Measurements from ENCODE around the gene SCGB3A1. TPM values are rescaled to one million over a fixed set of nuclear protein-coding genes. Genes with fewer than 3 reads are reported as not detected.

The SCGB3A1 gene
- total and polyA plus RNA-seq, 5 donors, result not detected

- H3K9me3 ChIP-seq (ENCODE audit: control insufficient read depth, low read length), result no peaks in the 10 kb centered on the region
- no peaks in the 10 kb centered on the region for H3K27me3 ChIP-seq (ENCODE audit: control insufficient read depth, insufficient read depth)
- no peak overlapping the region for H3K27ac ChIP-seq (ENCODE audit: low read length)
- ATAC-seq (no peak), DNase-seq (no peak)
- WGBS, result 73% methylated on average over 2 of the region's 2 CpGs
- intact Hi-C loops (cut with DNase I), result no loop called here
- no peak overlapping the region for H3K4me3 ChIP-seq (ENCODE audit: low read length)
- H3K4me1 ChIP-seq (ENCODE audit: control insufficient read depth, insufficient read depth, low read length), result no peaks in the 10 kb centered on the region
Observed at GRCh38 chr5:180575571-180575970, 15.7 kb downstream of the SCGB3A1 start.

GRCh38 chr5:180568914-180569313, 22.4 kb downstream of the SCGB3A1 start:
- H3K27ac ChIP-seq (ENCODE audit: low read length), result no peak overlapping the region
- H3K4me3 ChIP-seq (ENCODE audit: low read length), result no peak overlapping the region
- 78% methylated on average over 8 of the region's 8 CpGs for WGBS
- no peaks in the 10 kb centered on the region for H3K9me3 ChIP-seq (ENCODE audit: control insufficient read depth, low read length)
- no peaks in the 10 kb centered on the region for H3K27me3 ChIP-seq (ENCODE audit: control insufficient read depth, insufficient read depth)
- H3K4me1 ChIP-seq (ENCODE audit: control insufficient read depth, insufficient read depth, low read length), result no peaks in the 10 kb centered on the region
- intact Hi-C loops (cut with DNase I), result no loop called here
- ATAC-seq, result no peak
- no peak for DNase-seq

GRCh38 chr5:180563994-180564393, 27.3 kb downstream of the SCGB3A1 start:
- 85% methylated on average over 3 of the region's 3 CpGs for WGBS
- H3K27me3 ChIP-seq (ENCODE audit: control insufficient read depth, insufficient read depth), result no peaks in the 10 kb centered on the region
- H3K4me3 ChIP-seq (ENCODE audit: low read length), result no peak overlapping the region
- H3K27ac ChIP-seq (ENCODE audit: low read length), result no peak overlapping the region
- no peak for ATAC-seq
- H3K9me3 ChIP-seq (ENCODE audit: control insufficient read depth, low read length), result no peaks in the 10 kb centered on the region
- H3K4me1 ChIP-seq (ENCODE audit: control insufficient read depth, insufficient read depth, low read length), result no peaks in the 10 kb centered on the region
- no peak for DNase-seq
- intact Hi-C loops (cut with DNase I), result no loop called here

- no peak for ATAC-seq
- Histone ChIP-seq H3K4me3 (ENCODE audit: low read length) (no peak overlapping the region), H3K9me3 (ENCODE audit: control insufficient read depth, low read length) (no peaks in the 10 kb centered on the region), H3K4me1 (ENCODE audit: control insufficient read depth, insufficient read depth, low read length) (no peaks in the 10 kb centered on the region), H3K27ac (ENCODE audit: low read length) (no peak overlapping the region), H3K27me3 (ENCODE audit: control insufficient read depth, insufficient read depth) (no peaks in the 10 kb centered on the region)
- intact Hi-C loops (cut with DNase I), result no loop called here
- no peak for DNase-seq
- WGBS, result 92% methylated on average over 11 of the region's 11 CpGs
Observed at GRCh38 chr5:180558232-180558631, 33.1 kb downstream of the SCGB3A1 start.

- Histone ChIP-seq H3K4me1 (ENCODE audit: control insufficient read depth, insufficient read depth, low read length) (no peaks in the 10 kb centered on the region), H3K27me3 (ENCODE audit: control insufficient read depth, insufficient read depth) (no peaks in the 10 kb centered on the region), H3K27ac (ENCODE audit: low read length) (no peak overlapping the region), H3K4me3 (ENCODE audit: low read length) (no peak overlapping the region), H3K9me3 (ENCODE audit: control insufficient read depth, low read length) (no peaks in the 10 kb centered on the region)
- no peak for DNase-seq
- ATAC-seq, result no peak
- 97% methylated on average over 2 of the region's 2 CpGs for WGBS
- intact Hi-C loops (cut with DNase I), result no loop called here
Observed at GRCh38 chr5:180557217-180557809, 34.0 kb downstream of the SCGB3A1 start.

GRCh38 chr5:180555168-180555921, 36.0 kb downstream of the SCGB3A1 start:
- WGBS, result 90% methylated on average over 7 of the region's 7 CpGs
- DNase-seq (no peak), ATAC-seq (no peak)
- Histone ChIP-seq H3K27ac (ENCODE audit: low read length) (no peak overlapping the region), H3K9me3 (ENCODE audit: control insufficient read depth, low read length) (no peaks in the 10 kb centered on the region), H3K4me1 (ENCODE audit: control insufficient read depth, insufficient read depth, low read length) (no peaks in the 10 kb centered on the region), H3K4me3 (ENCODE audit: low read length) (no peak overlapping the region), H3K27me3 (ENCODE audit: control insufficient read depth, insufficient read depth) (no peaks in the 10 kb centered on the region)
- intact Hi-C loops (cut with DNase I), result no loop called here

- DNase-seq, result no peak
- no peak overlapping the region for H3K27ac ChIP-seq (ENCODE audit: low read length)
- 86% methylated on average over 3 of the region's 3 CpGs for WGBS
- H3K4me3 ChIP-seq (ENCODE audit: low read length), result no peak overlapping the region
- H3K9me3 ChIP-seq (ENCODE audit: control insufficient read depth, low read length), result no peaks in the 10 kb centered on the region
- intact Hi-C loops (cut with DNase I), result no loop called here
- ATAC-seq, result no peak
- no peaks in the 10 kb centered on the region for H3K27me3 ChIP-seq (ENCODE audit: control insufficient read depth, insufficient read depth)
- H3K4me1 ChIP-seq (ENCODE audit: control insufficient read depth, insufficient read depth, low read length), result no peaks in the 10 kb centered on the region
Observed at GRCh38 chr5:180553530-180553929, 37.8 kb downstream of the SCGB3A1 start.

GRCh38 chr5:180548563-180548962, 42.7 kb downstream of the SCGB3A1 start:
- H3K27me3 ChIP-seq (ENCODE audit: control insufficient read depth, insufficient read depth), result no peaks in the 10 kb centered on the region
- no peaks in the 10 kb centered on the region for H3K9me3 ChIP-seq (ENCODE audit: control insufficient read depth, low read length)
- peaks cover 3% of the 10 kb centered on the region for H3K4me1 ChIP-seq (ENCODE audit: control insufficient read depth, insufficient read depth, low read length)
- 52% methylated on average over 3 of the region's 3 CpGs for WGBS
- H3K4me3 ChIP-seq (ENCODE audit: low read length), result no peak overlapping the region
- intact Hi-C loops (cut with DNase I), result no loop called here
- ATAC-seq (no peak), DNase-seq (no peak)
- no peak overlapping the region for H3K27ac ChIP-seq (ENCODE audit: low read length)

GRCh38 chr5:180545248-180545647, 46.1 kb downstream of the SCGB3A1 start:
- H3K4me3 ChIP-seq (ENCODE audit: low read length), result no peak overlapping the region
- DNase-seq (no peak), ATAC-seq (no peak)
- H3K27me3 ChIP-seq (ENCODE audit: control insufficient read depth, insufficient read depth), result no peaks in the 10 kb centered on the region
- no peaks in the 10 kb centered on the region for H3K9me3 ChIP-seq (ENCODE audit: control insufficient read depth, low read length)
- intact Hi-C loops (cut with DNase I), result no loop called here
- H3K4me1 ChIP-seq (ENCODE audit: control insufficient read depth, insufficient read depth, low read length), result peaks cover 3% of the 10 kb centered on the region
- no peak overlapping the region for H3K27ac ChIP-seq (ENCODE audit: low read length)
- 100% methylated on average over 3 of the region's 3 CpGs for WGBS

GRCh38 chr5:180541710-180542109, 49.6 kb downstream of the SCGB3A1 start:
- Histone ChIP-seq H3K4me1 (ENCODE audit: control insufficient read depth, insufficient read depth, low read length) (peaks cover 3% of the 10 kb centered on the region), H3K27me3 (ENCODE audit: control insufficient read depth, insufficient read depth) (no peaks in the 10 kb centered on the region), H3K4me3 (ENCODE audit: low read length) (no peak overlapping the region), H3K27ac (ENCODE audit: low read length) (no peak overlapping the region), H3K9me3 (ENCODE audit: control insufficient read depth, low read length) (no peaks in the 10 kb centered on the region)
- DNase-seq, result no peak
- no peak for ATAC-seq
- WGBS, result 86% methylated on average over 9 of the region's 9 CpGs
- intact Hi-C loops (cut with DNase I), result no loop called here

Measured in right cardiac atrium (tissue), 5 donors.